CMK (cell line): ENCODE data around the gene ATAD3A.

Experiments used
- DNase-seq: peaks from one replicate; pipeline ENCODE4 v3.0.0-alpha.2; 2010; ENCODE audit warnings: low read depth

The ATAD3A gene

DNA sequence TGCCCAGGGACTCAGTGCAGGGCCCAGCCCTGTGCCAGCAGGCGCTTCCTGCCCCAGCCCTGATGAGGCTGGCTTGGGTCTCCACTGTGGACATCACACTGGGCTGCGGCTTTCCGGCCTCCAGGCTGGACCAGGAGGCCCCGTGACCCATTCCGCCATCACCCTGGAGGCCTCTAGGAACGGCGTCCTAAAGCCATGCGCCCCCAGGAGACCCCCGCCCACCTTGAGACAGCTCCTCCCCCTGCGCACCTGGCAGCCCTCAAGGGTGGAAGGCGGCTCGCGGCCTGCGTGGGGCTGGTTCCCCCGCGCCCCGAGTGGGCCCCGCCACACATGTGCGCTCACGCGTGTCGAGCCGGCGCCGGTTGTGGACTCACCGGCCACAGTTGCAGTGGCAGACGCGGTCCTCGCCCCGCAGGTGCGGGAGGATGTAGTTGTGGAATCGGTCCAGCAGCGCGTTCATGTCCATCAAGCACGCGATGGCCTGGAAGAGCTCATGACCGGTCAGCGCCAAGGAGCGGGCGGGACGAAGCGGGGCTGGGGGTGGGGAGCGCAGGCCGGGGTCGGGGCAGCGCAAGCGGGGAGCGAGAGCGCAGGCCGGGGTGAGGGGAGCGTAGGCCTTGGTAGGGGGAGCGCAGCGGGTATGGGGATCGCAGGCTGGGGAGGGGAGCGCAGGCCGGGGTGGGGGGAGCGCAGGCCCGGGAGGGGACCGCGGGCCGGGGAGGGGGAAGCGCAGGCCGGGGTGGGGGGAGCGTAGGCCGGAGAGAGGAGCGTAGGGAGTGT lies 27.5 kb downstream of the ATAD3A start:
- no peak for DNase-seq

DNA sequence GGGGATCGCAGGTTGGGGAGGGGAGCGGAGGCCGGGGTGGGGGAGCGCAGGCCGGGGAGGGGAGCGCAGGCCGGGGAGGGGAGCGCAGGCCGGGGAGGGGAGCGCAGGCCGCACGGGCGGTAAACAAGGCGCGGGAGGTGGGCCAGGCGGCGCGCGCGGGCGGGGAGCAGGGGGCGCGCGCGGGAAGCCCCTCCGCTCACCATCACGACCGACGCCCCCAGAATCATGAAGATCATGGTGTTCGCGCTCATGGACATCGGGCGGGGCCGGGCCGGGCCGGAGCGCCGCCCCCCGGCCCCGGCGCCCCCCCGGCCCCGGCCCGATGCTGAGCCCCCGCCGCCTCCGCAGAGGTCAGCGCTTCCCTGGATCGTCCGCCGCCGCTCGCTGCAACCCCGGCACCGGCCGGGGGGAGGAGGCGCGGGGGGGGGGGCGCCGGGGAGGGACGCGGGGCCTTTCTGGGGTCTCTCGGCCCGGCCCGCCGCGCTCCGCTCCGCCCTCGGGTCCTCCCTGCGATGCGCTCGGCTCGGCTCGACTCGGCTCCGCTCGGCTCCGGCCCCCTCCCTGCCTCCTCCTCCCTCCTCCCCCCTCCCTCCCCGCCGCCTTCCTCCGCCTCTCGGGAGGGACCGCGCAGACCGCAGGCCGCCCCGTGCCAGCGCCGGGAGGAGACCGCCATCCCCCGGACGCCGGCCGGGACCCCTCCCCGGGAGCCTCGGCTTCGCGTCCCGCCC lies 28.3 kb downstream of the ATAD3A start, which contains the start of gene TMEM240:
TMEM240 (minus strand) TSS at position 535 of the 728 bp plus-strand sequence; CDS start at position 257, 278 bp downstream.
- DNase-seq = no peak

DNA sequence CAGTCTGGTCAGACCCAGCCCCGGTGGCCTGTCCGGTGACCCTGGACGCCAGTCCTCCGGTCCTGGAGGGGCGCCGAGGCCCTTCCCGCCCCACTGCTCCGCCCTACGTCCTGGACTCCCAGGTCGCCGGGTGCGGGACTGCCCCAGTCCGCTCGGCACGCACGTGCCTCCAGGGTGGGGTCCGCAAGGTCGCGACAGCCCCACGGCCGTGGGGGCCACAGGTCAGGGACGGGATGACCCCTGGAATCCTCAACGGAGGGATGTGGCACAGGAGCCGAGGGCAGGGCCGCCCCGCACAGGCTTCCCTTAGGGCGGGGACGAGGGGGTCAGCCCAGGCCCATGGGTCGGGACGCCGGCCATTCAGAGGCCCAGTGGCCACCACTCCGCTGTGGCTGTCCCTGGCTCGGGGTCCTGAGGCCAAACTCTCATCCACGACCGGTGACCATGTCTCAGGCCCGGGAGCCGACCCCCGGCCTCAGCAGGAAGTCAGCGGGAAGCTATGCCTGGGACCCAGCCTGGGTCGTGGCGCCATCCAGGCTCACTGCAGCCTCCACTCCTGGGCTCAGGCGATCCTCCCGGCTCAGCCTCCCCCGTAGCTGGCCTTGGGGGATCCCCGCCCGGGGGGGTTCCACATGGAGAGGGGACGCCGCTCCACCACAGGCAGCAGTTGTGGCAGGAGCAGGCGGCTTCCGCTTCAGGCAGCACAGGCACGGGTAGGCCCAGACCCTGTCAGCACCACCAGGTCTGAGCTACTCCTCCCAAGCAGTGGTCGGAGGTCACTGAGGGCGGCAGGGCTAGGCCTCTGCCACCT lies 29.1 kb downstream of the ATAD3A start:
- no peak for DNase-seq

DNA sequence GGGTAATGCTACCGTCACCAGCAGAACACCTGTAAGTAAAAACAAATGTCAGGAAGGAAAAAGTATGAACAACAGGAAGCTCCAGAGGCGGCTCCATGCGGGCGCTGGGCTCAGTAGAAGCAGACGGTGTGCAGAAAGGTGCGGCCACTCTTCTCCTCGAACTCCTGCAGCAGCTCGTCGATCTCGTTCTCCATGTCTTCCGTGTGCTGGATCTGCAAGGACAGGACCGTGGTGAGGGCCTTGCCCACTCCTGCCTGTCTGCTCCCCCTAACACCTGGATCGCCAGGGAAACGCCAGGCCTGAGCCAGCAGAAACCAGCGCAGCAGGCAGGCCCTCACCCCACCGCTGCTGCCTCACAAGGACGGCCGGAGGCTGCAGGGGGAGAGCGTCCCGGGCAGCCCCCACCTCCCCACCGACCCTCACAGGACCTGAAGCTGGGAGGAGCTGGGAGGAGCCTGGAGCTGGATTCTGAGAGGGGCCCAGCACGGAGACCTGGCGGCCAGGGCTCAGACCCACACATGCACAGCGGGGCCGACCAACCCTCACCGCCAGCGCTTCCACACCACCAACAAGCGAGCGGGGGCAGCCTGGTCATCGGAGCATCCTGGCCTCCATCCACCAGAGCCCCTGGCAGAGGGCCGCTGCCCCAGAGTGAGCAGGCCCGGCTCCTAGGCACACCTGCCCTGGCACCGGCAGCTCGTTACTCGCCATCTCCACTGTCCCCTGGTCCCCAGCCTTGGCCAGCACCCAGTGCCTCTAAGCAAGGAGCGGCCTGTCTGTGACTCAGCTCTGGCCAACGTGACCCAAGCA lies 30.2 kb downstream of the ATAD3A start:
- no peak for DNase-seq

DNA sequence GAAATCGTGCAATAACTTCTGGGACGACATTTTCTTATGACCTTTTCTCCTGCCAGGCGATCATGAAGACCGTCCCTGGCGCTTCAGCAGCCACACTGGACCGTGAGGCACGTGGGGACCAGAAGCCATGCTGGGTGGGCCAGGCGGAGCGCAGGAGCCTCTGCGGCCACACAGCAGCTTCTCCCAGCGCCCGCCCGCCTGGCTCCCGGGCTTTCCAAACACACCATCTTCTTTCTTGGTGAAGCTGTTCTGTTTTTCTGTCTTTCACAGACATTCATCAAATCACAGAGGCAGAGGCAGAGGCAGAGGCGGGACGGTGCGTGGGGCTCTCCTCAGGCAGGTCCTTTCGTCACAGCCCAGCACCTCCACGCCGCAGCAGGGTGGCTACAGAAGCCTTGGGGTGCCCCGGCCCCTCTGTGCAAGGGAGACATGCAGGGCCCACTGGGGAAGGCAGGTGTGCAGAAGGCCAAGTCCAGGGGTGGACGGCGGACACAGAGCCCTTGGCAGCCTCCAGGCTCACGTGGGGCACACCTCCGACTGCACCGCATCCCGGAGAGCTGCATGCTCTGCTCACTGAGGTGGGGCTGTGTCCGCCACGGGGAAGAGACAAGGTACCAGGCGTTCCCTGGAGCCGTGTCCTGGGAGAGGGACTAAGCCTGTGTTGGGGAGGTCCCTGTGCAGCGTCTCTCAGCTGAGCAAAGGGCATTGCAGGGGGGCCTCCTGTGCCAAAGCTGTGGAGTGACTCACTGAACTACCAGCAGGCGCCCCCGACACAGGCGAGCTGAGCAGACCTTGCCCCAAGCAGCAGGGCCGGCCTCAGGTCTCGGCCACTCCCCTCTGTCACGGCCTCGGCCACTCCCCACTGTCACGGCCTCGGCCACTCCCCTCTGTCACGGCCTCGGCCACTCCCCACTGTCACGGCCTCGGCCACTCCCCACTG lies 31.1 kb downstream of the ATAD3A start:
- DNase-seq = no peak

DNA sequence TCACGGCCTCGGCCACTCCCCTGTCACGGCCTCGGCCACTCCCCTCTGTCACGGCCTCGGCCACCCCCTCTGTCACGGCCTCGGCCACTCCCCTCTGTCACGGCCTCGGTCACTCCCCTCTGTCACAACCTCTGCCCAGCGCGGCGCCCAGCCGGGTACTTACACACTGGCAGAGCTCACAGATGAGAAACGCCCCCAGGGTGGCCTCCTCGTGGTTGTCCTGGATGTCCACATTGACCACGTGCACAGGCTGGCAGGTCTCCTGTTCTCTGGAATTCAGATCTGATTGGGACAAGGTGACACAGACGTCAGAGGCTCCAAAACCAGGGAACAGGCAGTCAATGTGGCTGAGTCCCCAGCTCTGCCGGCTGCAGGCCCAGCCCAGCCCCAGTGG lies 31.7 kb downstream of the ATAD3A start:
- no peak for DNase-seq

DNA sequence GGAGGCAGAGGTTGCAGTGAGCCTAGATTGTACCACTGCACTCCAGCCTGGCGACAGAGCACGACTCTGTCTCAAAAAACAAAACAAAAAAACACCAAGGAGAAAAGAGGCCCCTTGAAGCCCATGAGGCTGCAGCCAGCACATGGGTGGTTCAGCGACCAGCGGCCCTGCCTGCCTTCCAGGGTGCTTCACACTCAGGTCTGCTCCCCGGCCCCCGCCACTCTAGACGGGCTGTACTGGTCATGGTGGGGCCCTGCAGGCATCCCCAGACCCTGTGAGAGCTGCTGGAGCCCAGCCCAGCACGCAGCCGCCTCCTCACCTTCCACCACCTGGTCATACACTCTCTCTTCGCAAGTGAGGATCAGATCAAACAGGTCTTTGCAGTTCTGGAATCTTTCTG lies 32.6 kb downstream of the ATAD3A start:
- no peak for DNase-seq

DNA sequence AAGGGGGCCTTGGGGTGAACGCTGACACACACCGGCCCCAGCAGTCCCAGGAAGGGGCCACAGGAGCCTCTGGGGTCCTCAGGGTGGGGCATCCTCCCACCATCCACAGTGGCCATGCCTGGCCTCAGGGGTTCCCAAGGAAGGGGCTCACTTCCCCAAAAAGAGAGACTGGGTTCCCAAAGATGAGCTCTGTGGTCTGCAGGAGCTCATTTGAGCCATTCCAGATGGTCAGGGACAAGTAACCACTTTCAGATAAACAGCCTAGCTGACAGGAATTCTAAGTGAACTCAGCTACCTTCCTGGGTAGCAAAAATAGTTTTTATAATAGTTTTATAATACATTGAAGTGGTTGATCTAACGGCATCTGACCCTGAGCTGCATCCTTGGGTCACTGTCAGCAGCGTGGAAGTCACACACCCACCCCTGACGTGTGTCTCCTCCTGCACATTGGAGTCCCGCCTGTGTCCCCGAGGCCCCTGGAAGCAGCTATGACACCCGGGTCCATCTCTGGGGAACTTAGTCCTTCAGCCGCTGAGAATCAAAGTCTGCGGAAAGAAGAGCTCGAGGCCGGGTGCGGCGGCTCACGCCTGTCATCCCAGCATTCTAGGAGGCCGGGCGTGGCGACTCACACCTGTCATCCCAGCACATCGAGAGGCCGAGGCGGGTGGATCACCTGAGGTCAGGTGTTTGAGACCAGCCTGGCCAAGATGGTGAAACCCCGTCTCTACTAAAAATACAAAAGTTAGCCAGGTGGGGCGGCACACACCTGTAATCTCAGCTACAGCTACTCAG lies 34.2 kb downstream of the ATAD3A start:
- no peak for DNase-seq

DNA sequence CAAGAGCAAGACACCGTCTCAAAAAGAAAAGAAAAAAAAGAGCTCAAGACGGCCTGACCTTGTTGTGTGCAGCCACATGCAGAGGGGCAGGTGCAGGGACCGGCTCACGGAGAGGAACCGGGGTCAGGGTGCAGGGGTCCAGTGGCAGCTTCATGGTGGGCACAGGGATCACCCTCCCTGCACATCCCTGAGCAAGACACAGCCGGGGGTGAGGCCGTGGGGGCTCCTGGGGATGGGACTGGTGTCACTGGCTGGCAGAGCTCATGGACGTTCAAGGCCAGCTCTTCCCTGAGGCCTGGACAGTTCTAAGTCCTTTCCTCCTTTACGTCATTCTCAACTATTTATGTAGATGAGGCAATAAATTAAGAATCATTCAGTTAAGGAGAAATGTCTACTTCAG lies 35.0 kb downstream of the ATAD3A start:
- DNase-seq = no peak

DNA sequence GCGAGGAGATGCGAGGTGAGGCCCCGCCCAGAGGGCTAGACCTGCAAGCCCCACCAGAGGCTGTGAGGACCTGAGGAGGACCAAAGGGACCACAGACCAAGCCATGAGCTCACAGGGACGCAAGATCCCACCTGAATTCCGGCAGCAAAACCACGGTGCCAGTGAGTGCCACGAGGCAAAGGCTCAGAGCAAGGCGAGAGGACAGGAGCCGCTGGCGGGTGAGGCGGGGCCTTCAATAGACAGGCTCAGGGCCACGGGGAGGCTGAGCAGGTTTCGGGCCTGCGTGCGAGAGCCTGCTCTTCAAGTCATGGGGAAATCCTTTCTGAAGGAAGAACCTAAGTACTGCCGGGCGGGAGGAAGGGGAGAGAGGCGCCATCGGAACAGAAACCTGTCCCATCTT lies 35.5 kb downstream of the ATAD3A start:
- no peak for DNase-seq

DNA sequence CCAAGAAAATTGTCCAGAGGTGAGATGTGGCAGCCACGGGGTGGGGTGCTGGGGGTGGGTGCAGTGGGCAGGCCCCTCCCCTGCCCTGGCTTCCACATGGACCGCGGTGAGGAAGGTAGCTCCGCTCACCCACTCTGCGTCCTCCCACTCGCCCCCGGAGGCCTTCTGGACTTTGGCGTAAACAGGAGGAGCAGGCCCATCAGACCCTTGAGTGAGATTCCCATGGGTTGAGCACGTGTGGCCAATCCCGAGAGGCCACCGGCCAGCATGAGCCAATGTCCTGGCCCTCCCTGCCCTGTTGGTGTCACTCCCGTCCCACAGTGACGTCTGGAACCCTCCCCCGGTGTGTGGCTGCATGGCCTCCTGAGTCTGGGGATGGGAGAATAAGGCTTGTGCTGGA lies 36.6 kb downstream of the ATAD3A start:
- no peak for DNase-seq

DNA sequence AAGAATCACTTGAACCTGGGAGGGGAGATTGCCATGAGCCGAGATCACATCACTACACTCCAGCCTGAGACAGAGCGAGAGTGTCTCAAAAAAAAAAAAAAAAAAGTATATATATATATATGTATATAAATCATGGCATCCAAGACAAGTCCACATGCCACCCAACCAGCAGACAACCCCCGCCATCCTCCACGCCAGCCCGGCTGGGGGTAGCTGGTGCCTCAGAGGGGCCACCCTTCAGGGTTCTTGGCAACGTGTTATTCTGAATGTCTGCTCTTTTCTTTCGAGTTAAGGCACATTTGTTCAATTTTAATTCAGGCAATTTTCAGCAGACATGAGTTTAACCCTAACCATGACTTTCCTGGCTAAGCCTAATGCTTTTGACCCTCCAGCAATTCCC lies 38.1 kb downstream of the ATAD3A start:
- DNase-seq = no peak

DNA sequence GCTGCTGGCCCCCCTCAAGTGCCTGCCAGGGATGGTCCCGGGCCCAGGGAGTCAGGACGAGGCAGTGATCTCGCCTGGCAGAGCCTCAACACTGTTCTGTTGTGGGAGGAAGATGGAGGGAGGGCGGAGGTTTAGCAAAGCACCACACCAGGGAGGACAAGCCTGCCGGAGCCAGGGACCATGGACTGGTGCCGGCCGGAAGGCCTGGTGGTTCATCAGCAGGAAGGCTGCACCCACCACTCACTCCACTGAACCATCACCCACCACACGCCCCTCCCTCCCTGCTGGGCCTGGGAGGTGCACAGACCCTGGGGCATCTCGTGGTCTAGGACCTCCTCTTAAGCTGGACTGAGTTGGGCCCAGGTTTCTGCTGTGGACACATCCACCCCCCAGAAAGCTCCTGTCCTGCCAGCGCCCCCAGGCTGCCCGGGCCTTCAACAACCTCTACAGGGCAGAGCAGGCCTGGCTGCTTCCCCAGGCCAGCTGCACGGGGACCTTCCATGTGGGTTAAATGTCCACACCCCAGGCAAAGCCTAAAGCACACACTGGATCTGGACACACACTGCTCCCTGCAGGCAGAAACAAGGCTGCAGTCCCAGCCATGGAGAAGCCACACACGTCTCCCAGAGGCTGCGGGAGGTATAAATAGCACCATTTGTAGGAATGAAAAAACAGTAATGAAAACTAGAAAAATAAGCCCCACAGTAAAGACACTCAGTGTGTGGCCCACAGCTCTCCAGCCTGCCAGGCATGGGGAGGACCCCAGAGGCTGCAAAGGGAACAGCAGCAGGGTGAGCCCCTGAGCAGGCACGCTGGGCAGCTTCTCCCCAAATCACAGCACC lies 38.9 kb downstream of the ATAD3A start:
- no peak for DNase-seq

DNA sequence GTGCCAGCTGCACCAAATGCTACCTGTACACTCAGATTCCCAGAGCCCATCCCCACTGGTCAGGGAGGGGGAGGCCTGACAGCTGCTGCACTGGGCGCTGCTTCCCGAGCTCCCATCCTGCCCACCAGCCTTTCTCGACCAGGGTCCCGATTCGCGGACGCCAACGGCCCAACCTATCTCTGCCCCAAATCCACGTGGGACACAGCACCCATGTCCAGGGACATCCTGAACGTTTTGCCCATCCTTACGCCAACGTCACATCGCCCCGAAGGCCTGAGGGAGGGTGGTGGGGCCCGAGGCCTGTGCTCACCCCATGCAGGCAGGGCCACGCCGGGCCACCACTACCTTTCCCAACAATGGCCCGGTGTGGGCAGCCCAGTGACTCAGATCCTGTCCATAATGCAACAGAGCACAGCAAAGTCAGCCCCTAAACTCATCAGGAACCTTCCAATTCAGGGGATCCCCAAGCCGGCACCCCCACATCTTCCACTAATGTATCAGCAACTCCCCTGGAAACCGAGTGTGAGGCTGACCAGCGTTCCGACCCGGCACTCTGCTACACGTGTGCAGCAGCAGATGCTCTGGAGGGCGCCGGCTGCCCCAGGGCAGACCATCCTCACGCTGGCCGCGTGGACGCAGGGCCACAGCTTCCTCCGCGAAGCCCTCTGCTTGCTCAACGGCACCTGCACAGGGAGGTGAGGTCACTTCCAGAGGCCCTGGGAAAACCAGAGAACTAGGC lies 39.7 kb downstream of the ATAD3A start:
- no peak for DNase-seq

DNA sequence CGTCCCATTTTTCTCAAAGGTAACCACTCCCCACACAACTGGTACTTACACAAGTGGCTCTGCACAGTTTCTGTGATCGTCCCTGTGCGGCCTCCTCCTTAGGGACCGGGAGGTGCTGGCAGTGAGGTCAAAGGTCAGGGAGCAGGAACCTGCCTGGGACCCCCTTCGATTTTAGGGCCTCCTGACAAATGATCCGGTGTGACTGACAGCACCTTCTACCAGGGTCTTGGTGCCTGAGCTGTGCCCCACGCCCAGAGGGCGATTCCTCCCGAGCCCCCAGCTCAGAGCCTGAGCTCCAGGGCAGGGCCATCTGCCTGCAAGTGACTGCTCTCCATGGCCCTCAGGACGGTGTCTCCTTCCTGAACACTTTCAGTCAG lies 40.3 kb downstream of the ATAD3A start:
- DNase-seq = no peak

DNA sequence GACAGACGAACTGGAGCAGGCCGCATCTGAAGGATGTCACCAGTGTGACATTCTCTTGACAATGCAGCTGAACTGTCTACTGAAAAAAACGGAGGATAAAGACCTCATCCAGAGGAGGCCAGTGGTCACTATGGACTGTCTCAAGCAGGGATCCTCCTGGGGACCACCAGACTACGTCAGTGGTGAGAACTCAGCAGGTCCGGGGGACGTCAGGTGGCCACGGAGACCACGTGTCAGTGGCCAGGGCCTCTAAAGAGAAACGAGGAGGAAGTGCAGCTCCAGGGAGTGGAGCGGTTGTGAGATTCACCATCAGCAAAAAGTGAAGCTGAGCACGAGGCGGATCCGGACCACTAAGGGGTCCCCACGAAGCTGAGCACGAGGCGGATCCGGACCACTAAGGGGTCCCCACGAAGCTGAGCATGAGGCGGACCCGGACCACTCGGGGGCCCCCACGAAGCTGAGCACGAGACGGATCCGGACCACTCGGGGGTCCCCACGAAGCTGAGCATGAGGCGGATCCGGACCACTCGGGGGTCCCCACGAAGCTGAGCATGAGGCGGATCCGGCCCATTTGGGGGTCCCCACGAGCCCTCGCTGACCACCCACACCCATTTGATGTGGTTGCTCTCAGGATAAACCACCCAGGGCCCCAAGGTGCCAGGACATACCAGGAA lies 42.0 kb downstream of the ATAD3A start:
- no peak for DNase-seq

DNA sequence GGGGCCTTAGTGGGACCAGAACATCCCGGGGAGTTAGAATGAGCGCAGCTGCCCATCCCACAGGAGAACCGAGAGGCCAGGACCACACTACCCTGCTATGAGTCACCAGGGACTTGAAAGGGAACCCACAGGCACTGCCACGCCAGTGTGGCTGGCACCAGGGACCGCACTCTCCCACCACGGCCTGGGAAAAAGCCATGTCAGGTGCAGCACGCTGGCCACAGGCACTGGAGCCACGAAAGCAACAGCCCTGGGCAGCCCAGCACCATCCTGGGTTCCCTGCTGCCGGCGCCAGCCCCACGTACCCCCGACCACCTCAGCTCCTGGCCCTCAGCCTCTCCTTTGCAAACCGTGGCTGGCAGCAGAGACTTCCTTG lies 42.6 kb downstream of the ATAD3A start:
- no peak for DNase-seq
